Measurements from ENCODE around the gene C16orf54. TPM values are rescaled to one million over a fixed set of nuclear protein-coding genes. Genes with fewer than 3 reads are reported as not detected.
"Not testable (repeated sequence)": the region's sequence is repeated elsewhere in the genome, so short reads cannot be mapped to it uniquely, and the experiment has no call there.

Gene C16orf54
- polyA plus RNA-seq, 1 experiment = not detected

GRCh38 chr16:29738514-29738913, 7.3 kb downstream of the C16orf54 start:
- no peak for DNase-seq (ENCODE audit: low read depth)
- CTCF ChIA-PET = interaction anchor here (0.8 to 1.0 kb wide), 2 partner anchors 9 to 37 kb away, joined by 3 to 4 read pairs; no protein-coding TSS in a partner anchor
- no peak overlapping the region for H3K4me3 ChIP-seq (ENCODE audit: low read depth, low read length)
- H3K27me3 ChIP-seq (ENCODE audit: control insufficient read depth, insufficient read depth, low read length) = peaks cover 4% of the 10 kb centered on the region; the same call in 1 of the 2 replicates
- TF ChIP-seq CTCF (IDR thresholded peaks at IDR 0.05; ENCODE audit: insufficient read depth, low read depth, low read length) = no peak
- POLR2A ChIA-PET = no interaction called here
- H3K36me3 ChIP-seq (ENCODE audit: control insufficient read depth, insufficient read depth, low read length) = no peaks in the 10 kb centered on the region

- no peaks in the 10 kb centered on the region; the same call in 1 of the 2 replicates for H3K27me3 ChIP-seq (ENCODE audit: control insufficient read depth, insufficient read depth, low read length)
- no peak overlapping the region for H3K4me3 ChIP-seq (ENCODE audit: low read depth, low read length)
- ChIA-PET CTCF (no interaction called here), POLR2A (no interaction called here)
- H3K36me3 ChIP-seq (ENCODE audit: control insufficient read depth, insufficient read depth, low read length) = no peaks in the 10 kb centered on the region
- no peak for DNase-seq (ENCODE audit: low read depth)
- TF ChIP-seq CTCF (IDR thresholded peaks at IDR 0.05; ENCODE audit: insufficient read depth, low read depth, low read length) = no peak
Observed at GRCh38 chr16:29737713-29738112, 8.1 kb downstream of the C16orf54 start.

GRCh38 chr16:29736764-29737163, 9.0 kb downstream of the C16orf54 start:
- Histone ChIP-seq H3K27me3 (ENCODE audit: control insufficient read depth, insufficient read depth, low read length) (no peaks in the 10 kb centered on the region; the same call in 1 of the 2 replicates), H3K4me3 (ENCODE audit: low read depth, low read length) (no peak overlapping the region), H3K36me3 (ENCODE audit: control insufficient read depth, insufficient read depth, low read length) (no peaks in the 10 kb centered on the region)
- ChIA-PET CTCF (no interaction called here), POLR2A (no interaction called here)
- TF ChIP-seq CTCF (IDR thresholded peaks at IDR 0.05; ENCODE audit: insufficient read depth, low read depth, low read length) = no peak
- no peak for DNase-seq (ENCODE audit: low read depth)

GRCh38 chr16:29736112-29736511, 9.7 kb downstream of the C16orf54 start:
- Histone ChIP-seq H3K4me3 (ENCODE audit: low read depth, low read length) (no peak overlapping the region), H3K36me3 (ENCODE audit: control insufficient read depth, insufficient read depth, low read length) (no peaks in the 10 kb centered on the region), H3K27me3 (ENCODE audit: control insufficient read depth, insufficient read depth, low read length) (peaks cover 1% of the 10 kb centered on the region)
- ChIA-PET POLR2A (no interaction called here), CTCF (no interaction called here)
- no peak for DNase-seq (ENCODE audit: low read depth)
- no peak for TF ChIP-seq CTCF (IDR thresholded peaks at IDR 0.05; ENCODE audit: insufficient read depth, low read depth, low read length)

- DNase-seq (ENCODE audit: low read depth) = no peak
- TF ChIP-seq CTCF (IDR thresholded peaks at IDR 0.05; ENCODE audit: insufficient read depth, low read depth, low read length) = no peak
- no peaks in the 10 kb centered on the region for H3K36me3 ChIP-seq (ENCODE audit: control insufficient read depth, insufficient read depth, low read length)
- CTCF ChIA-PET = interaction anchor here (0.6 kb wide), 1 partner anchor 27 kb away, joined by 3 read pairs; no protein-coding TSS in a partner anchor
- no peak overlapping the region for H3K4me3 ChIP-seq (ENCODE audit: low read depth, low read length)
- H3K27me3 ChIP-seq (ENCODE audit: control insufficient read depth, insufficient read depth, low read length) = peaks cover 2% of the 10 kb centered on the region
- POLR2A ChIA-PET = no interaction called here
Observed at GRCh38 chr16:29734786-29735185, 11.0 kb downstream of the C16orf54 start.

GRCh38 chr16:29731768-29732601, 13.8 kb downstream of the C16orf54 start:
- POLR2A ChIA-PET; H3K27me3 ChIP-seq (ENCODE audit: control insufficient read depth, insufficient read depth, low read length); DNase-seq (ENCODE audit: low read depth); H3K4me3 ChIP-seq (ENCODE audit: low read depth, low read length); H3K36me3 ChIP-seq (ENCODE audit: control insufficient read depth, insufficient read depth, low read length): not testable (repeated sequence)
- CTCF ChIA-PET = interaction anchor here (0.6 kb wide), 1 partner anchor 9 kb away, joined by 3 read pairs; no protein-coding TSS in a partner anchor

All from BJ (cell line).